Colonic mucosa (tissue), 2 donors: Measurements from ENCODE around the gene MPPED1. TPM values are rescaled to one million over a fixed set of nuclear protein-coding genes. Genes with fewer than 3 reads are reported as not detected.

Experiments
- total RNA-seq, 2 donors: library from RNA; stranded (reverse); fragmentation: NEBNext Ultra II Directional in 1 of 2; extraction: Animal tissue kit (Norgen Biotek cat#: 25700) in 1 of 2; gene quantifications; one replicate each; pipeline ENCODE4 v1.2.1, GENCODE V29; 2021
- donor health status: DM: no; HTN: no; CAD: no.
- donor health status: DM: no; HTN: no; CAD: no.

The MPPED1 gene
- total RNA-seq, 2 donors from 2014 or later, result 0.05 TPM; not detected in 1

Other genes with a start within 250 kb of the MPPED1 start
- gene TTLL12, start 224.9 kb upstream of the MPPED1 start, total RNA-seq, result 100 to 1,000 TPM in 1 of 2 donors, 10 to 100 TPM in 1; 89.3 to 147 TPM
- 1 to 10 TPM; 1.7 to 5.6 TPM for gene SCUBE1, start 68.6 kb upstream of the MPPED1 start, total RNA-seq